ENCODE measurements around the gene SETD4. TPM values are rescaled to one million over a fixed set of nuclear protein-coding genes. Genes with fewer than 3 reads are reported as not detected.

Gene SETD4
- total and polyA plus RNA-seq, 2 donors (not counting 1 experiment from before 2014, with no cell fraction given): 15.1 to 48.5 TPM

DNA sequence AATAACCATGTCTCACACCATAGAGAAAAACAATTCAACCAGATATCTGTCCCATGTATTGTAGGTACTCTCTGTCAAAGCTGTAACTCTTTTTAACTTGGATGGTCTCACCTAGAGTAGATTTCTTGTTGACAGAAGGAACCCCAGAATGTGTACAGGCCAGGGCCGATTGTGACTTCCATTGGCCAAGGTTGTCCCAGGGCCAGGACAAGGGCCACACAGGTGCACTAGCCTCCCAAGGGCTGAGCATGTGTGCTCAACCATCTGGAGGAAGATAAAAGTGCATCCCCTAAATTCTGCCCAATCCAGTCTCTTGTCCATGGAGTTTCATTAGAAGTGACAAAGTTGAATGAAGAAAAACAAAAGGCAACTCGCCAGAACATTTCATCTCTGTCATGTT lies 51.8 kb downstream of the SETD4 start:
- H3K27me3 ChIP-seq (replicated peaks in 1 of 4; ENCODE audit: control extremely low read depth in 1 of 4, control insufficient read depth in 3 of 4, insufficient read depth in 4 of 4, low read length in 3 of 4): peaks cover 0 to 10% (median 0%) of the 10 kb centered on the region in 4 experiments
- H3K4me3 ChIP-seq (ENCODE audit: control extremely low read depth in 1 of 5, extremely low read depth in 1 of 5, insufficient read depth in 1 of 5, low read depth in 2 of 5, low read length in 4 of 5): no peak overlapping the region
- ATAC-seq (ENCODE audit: low read depth) (no peak), DNase-seq (no peak)
- WGBS (ENCODE audit: insufficient coverage): 100% methylated on average over 1 of the region's 2 CpGs
- H3K36me3 ChIP-seq (replicated peaks in 1 of 2; ENCODE audit: control extremely low read depth in 1 of 2, control insufficient read depth in 1 of 2, extremely low read depth in 1 of 2, insufficient read depth in 2 of 2, low read length in 1 of 2): no peaks in the 10 kb centered on the region
- intact Hi-C loops (cut with micrococcal nuclease): no loop called here
- no peak overlapping the region for H2AFZ ChIP-seq (ENCODE audit: insufficient read depth, low read depth, low read length, poor library complexity, severe bottlenecking)
- no peak overlapping the region for H3K4me2 ChIP-seq (replicated peaks; ENCODE audit: low read depth, low read length, poor library complexity, severe bottlenecking)
- no peaks in the 10 kb centered on the region for H4K20me1 ChIP-seq (ENCODE audit: control insufficient read depth, insufficient read depth, low read length, poor library complexity, severe bottlenecking)
- POLR2A ChIA-PET: no interaction called here
- no peaks in the 10 kb centered on the region for H3K4me1 ChIP-seq (ENCODE audit: control insufficient read depth in 2 of 2, insufficient read depth in 2 of 2, low read length in 2 of 2)
- Mint-ChIP-seq H3K4me3 (no peak overlapping the region), H3K27me3 (peaks cover 29% of the 10 kb centered on the region), H3K27ac (no peak overlapping the region), H3K9me3 (ENCODE audit: insufficient read depth) (no peaks in the 10 kb centered on the region), H3K4me1 (no peaks in the 10 kb centered on the region)
- no peaks in the 10 kb centered on the region for H3K9me3 ChIP-seq (ENCODE audit: control extremely low read depth in 1 of 3, control insufficient read depth in 2 of 3, insufficient read depth in 1 of 3, low read length in 2 of 3)
- H3K9ac ChIP-seq (ENCODE audit: low read length): no peak overlapping the region
- no peaks in the 10 kb centered on the region for H3K79me2 ChIP-seq (ENCODE audit: control insufficient read depth, insufficient read depth, low read length)
- TF ChIP-seq, protein P1, sequence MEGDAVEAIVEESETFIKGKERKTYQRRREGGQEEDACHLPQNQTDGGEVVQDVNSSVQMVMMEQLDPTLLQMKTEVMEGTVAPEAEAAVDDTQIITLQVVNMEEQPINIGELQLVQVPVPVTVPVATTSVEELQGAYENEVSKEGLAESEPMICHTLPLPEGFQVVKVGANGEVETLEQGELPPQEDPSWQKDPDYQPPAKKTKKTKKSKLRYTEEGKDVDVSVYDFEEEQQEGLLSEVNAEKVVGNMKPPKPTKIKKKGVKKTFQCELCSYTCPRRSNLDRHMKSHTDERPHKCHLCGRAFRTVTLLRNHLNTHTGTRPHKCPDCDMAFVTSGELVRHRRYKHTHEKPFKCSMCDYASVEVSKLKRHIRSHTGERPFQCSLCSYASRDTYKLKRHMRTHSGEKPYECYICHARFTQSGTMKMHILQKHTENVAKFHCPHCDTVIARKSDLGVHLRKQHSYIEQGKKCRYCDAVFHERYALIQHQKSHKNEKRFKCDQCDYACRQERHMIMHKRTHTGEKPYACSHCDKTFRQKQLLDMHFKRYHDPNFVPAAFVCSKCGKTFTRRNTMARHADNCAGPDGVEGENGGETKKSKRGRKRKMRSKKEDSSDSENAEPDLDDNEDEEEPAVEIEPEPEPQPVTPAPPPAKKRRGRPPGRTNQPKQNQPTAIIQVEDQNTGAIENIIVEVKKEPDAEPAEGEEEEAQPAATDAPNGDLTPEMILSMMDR (IDR thresholded peaks at IDR 0.05): no peak
- CTCF ChIA-PET: no interaction called here
- H3K27ac ChIP-seq (ENCODE audit: low read length in 2 of 2): no peak overlapping the region

DNA sequence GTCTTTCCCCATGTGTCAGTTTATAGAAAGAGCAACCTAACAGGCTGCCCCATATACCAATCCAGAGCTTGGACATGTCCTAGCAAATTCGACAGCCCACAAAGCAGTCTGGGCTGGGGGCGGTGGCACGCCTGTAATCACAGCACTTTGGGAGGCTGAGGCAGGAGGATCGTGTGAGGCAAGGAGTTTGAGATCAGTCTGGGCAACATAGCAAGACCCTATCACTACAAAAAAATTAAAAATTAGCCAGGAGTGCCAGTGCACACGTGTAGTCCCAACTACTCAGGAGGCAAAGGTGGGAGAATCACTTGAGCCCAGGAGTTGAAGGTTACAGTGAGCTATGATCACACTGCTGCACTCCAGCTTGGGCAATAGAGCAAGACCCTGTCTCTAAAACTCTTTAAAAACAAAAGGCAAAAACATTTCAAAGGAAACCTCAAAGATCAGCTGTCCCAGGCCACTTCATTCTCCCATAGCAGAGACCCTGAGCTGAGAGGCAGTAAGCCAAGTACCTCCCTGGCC lies 54.4 kb downstream of the SETD4 start:
- Histone ChIP-seq H3K27me3 (replicated peaks in 1 of 4; ENCODE audit: control extremely low read depth in 1 of 4, control insufficient read depth in 3 of 4, insufficient read depth in 4 of 4, low read length in 3 of 4) (peaks cover 0 to 7% (median 0%) of the 10 kb centered on the region in 4 experiments), H3K9me3 (ENCODE audit: control extremely low read depth in 1 of 3, control insufficient read depth in 2 of 3, insufficient read depth in 1 of 3, low read length in 2 of 3) (peaks cover 0 to 3% (median 0%) of the 10 kb centered on the region in 3 donors), H3K79me2 (ENCODE audit: control insufficient read depth, insufficient read depth, low read length) (no peaks in the 10 kb centered on the region), H3K4me2 (replicated peaks; ENCODE audit: low read depth, low read length, poor library complexity, severe bottlenecking) (no peak overlapping the region), H3K36me3 (replicated peaks in 1 of 2; ENCODE audit: control extremely low read depth in 1 of 2, control insufficient read depth in 1 of 2, extremely low read depth in 1 of 2, insufficient read depth in 2 of 2, low read length in 1 of 2) (no peaks in the 10 kb centered on the region), H2AFZ (ENCODE audit: insufficient read depth, low read depth, low read length, poor library complexity, severe bottlenecking) (no peak overlapping the region), H3K4me3 (ENCODE audit: control extremely low read depth in 1 of 5, extremely low read depth in 1 of 5, insufficient read depth in 1 of 5, low read depth in 2 of 5, low read length in 4 of 5) (no peak overlapping the region), H3K9ac (ENCODE audit: low read length) (no peak overlapping the region), H4K20me1 (ENCODE audit: control insufficient read depth, insufficient read depth, low read length, poor library complexity, severe bottlenecking) (no peaks in the 10 kb centered on the region), H3K27ac (ENCODE audit: low read length in 2 of 2) (no peak overlapping the region), H3K4me1 (ENCODE audit: control insufficient read depth in 2 of 2, insufficient read depth in 2 of 2, low read length in 2 of 2) (no peaks in the 10 kb centered on the region)
- TF ChIP-seq, protein P1 (IDR thresholded peaks at IDR 0.05): no peak
- no peak for TF ChIP-seq EZH2 (IDR thresholded peaks at IDR 0.05; ENCODE audit: borderline replicate concordance, insufficient read depth, low read depth, low read length, poor library complexity, severe bottlenecking)
- ATAC-seq (ENCODE audit: low read depth) (no peak), DNase-seq (no peak)
- H3K9me3 Mint-ChIP-seq (ENCODE audit: insufficient read depth): no peaks in the 10 kb centered on the region
- POLR2A ChIA-PET: no interaction called here
- H3K27ac Mint-ChIP-seq: no peak overlapping the region
- CTCF ChIA-PET: no interaction called here
- H3K4me1 Mint-ChIP-seq: no peaks in the 10 kb centered on the region
- H3K4me3 Mint-ChIP-seq: no peak overlapping the region
- 100% methylated on average over 2 of the region's 5 CpGs for WGBS (ENCODE audit: insufficient coverage)
- H3K27me3 Mint-ChIP-seq: peaks cover 17% of the 10 kb centered on the region
- intact Hi-C loops (cut with micrococcal nuclease): no loop called here
